GM23338 (cell line): ENCODE data around the gene RNF220. TPM values are rescaled to one million over a fixed set of nuclear protein-coding genes. Genes with fewer than 3 reads are reported as not detected.

Source experiments
- ATAC-seq: fragments of 200-7000 bp; cut with Tn5 transposase; 3 replicates; pipeline ENCODE4 v1.9.1; 2020
- DNase-seq: peaks from one replicate; pipeline ENCODE4 v3.0.0-alpha.2; 2015; ENCODE audit warnings: low spot score
- H2AFZ ChIP-seq: fragments of 200-600 bp; sonication (generic); 2 replicates; pipeline ENCODE4 v1.8.0; 2016; ENCODE audit warnings: antibody characterized with exemption, mild to moderate bottlenecking, moderate library complexity
- H3F3A ChIP-seq: fragments of 200-600 bp; sonication (generic); replicated peaks from 2 replicates; pipeline ENCODE4 v1.8.0; 2017; ENCODE audit warnings: antibody characterized with exemption, mixed run types, low read depth
- H3K27ac ChIP-seq: fragments of 200-600 bp; sonication (generic); 2 replicates; pipeline ENCODE4 v1.6.1; 2016; ENCODE audit warnings: low read depth
- H3K27me3 ChIP-seq: fragments of 200-600 bp; sonication (generic); 2 replicates; pipeline ENCODE4 v1.8.0; 2016; ENCODE audit warnings: mild to moderate bottlenecking, mixed run types, moderate library complexity; ENCODE audit not compliant: insufficient read depth
- H3K36me3 ChIP-seq: fragments of 200-600 bp; sonication (generic); 2 replicates; pipeline ENCODE4 v1.8.0; 2016; ENCODE audit warnings: mild to moderate bottlenecking; ENCODE audit not compliant: insufficient read depth
- H3K4me1 ChIP-seq: fragments of 200-600 bp; sonication (generic); 2 replicates; pipeline ENCODE4 v1.8.0; 2016; ENCODE audit warnings: mild to moderate bottlenecking, moderate library complexity; ENCODE audit not compliant: insufficient read depth
- H3K4me2 ChIP-seq: fragments of 200-600 bp; sonication (generic); 2 replicates; pipeline ENCODE4 v1.7.1; 2017; ENCODE audit warnings: mixed run types
- H3K4me3 ChIP-seq: fragments of 200-600 bp; sonication (generic); 2 replicates; pipeline ENCODE4 v1.6.1; 2016; ENCODE audit warnings: mixed run types
- H3K79me2 ChIP-seq: fragments of 200-600 bp; sonication (generic); replicated peaks from 2 replicates; pipeline ENCODE4 v1.8.0; 2017; ENCODE audit warnings: mild to moderate bottlenecking; ENCODE audit not compliant: insufficient read depth
- H3K9me2 ChIP-seq: fragments of 200-600 bp; sonication (generic); 2 replicates; pipeline ENCODE4 v1.8.0; 2017; ENCODE audit not compliant: insufficient read depth
- H4K20me1 ChIP-seq: fragments of 200-600 bp; sonication (generic); replicated peaks from 2 replicates; pipeline ENCODE4 v1.8.0; 2017; ENCODE audit warnings: mild to moderate bottlenecking; ENCODE audit not compliant: insufficient read depth
- H3K27ac Mint-ChIP-seq: 2 replicates; pipeline ENCODE4 v1.8.0; 2020; ENCODE audit warnings: inconsistent platforms, mild to moderate bottlenecking, moderate library complexity, mixed read lengths
- H3K27me3 Mint-ChIP-seq: 3 replicates; pipeline ENCODE4 v1.8.0; 2022; ENCODE audit warnings: low read depth, mild to moderate bottlenecking, moderate library complexity, mixed read lengths, inconsistent platforms; ENCODE audit not compliant: insufficient read depth, poor library complexity
- H3K36me3 Mint-ChIP-seq: 3 replicates; pipeline ENCODE4 v1.8.0; 2021; ENCODE audit warnings: low read depth, mild to moderate bottlenecking, inconsistent platforms, moderate library complexity, mixed read lengths
- H3K4me1 Mint-ChIP-seq: 3 replicates; pipeline ENCODE4 v1.8.0; 2020; ENCODE audit warnings: mild to moderate bottlenecking, inconsistent platforms, mixed read lengths
- H3K4me3 Mint-ChIP-seq: 3 replicates; pipeline ENCODE4 v1.8.0; 2021; ENCODE audit warnings: moderate library complexity, mild to moderate bottlenecking, inconsistent platforms, mixed read lengths
- H3K9me3 Mint-ChIP-seq: 3 replicates; pipeline ENCODE4 v1.8.0; 2020; ENCODE audit warnings: moderate library complexity, mild to moderate bottlenecking, inconsistent platforms, mixed read lengths
- CREB1 ChIP-seq: fragments of 250-450 bp; sonication (Bioruptor Pico); IDR thresholded peaks from 2 replicates; pipeline ENCODE4 v1.5.0; 2020; ENCODE audit warnings: low read depth, mild to moderate bottlenecking, moderate library complexity
- CTCF ChIP-seq, 2 experiments: fragments of 200-600 bp in 1 of 2; sonication (generic) in 1 of 2; conservative IDR thresholded peaks; 2 replicates each; pipeline versions ENCODE4 v1.5.1 to v1.6.1; 2016 to 2017; ENCODE audit warnings: antibody characterized with exemption in 2 of 2, low read depth in 2 of 2, mild to moderate bottlenecking in 2 of 2, moderate library complexity in 1 of 2
- ETS1 ChIP-seq: IDR thresholded peaks from 2 replicates; pipeline ENCODE4 v1.6.1; 2016; ENCODE audit warnings: antibody characterized with exemption
- EZH2 ChIP-seq: fragments of 200-600 bp; sonication (generic); IDR thresholded peaks from one replicate; pipeline ENCODE4 v1.8.0; 2017; ENCODE audit warnings: antibody characterized with exemption, mild to moderate bottlenecking, low read depth; ENCODE audit not compliant: unreplicated experiment
- EZH2phosphoT487 ChIP-seq: fragments of 200-600 bp; sonication (generic); IDR thresholded peaks from one replicate; pipeline ENCODE4 v1.8.1; 2018; ENCODE audit warnings: antibody characterized with exemption; ENCODE audit not compliant: unreplicated experiment
- JUNB ChIP-seq: IDR thresholded peaks from one replicate; pipeline ENCODE4 v1.6.1; 2016; ENCODE audit warnings: antibody characterized with exemption; ENCODE audit not compliant: unreplicated experiment
- NANOG ChIP-seq: IDR thresholded peaks from 2 replicates; pipeline ENCODE4 v1.6.1; 2016; ENCODE audit warnings: antibody characterized with exemption, borderline replicate concordance
- POLR2AphosphoS5 ChIP-seq: IDR thresholded peaks from 2 replicates; pipeline ENCODE4 v1.6.1; 2016; ENCODE audit warnings: antibody characterized with exemption, low read depth
- REST ChIP-seq: IDR thresholded peaks from one replicate; pipeline ENCODE4 v1.6.1; 2018; ENCODE audit warnings: antibody characterized with exemption; ENCODE audit not compliant: unreplicated experiment
- STAT1 ChIP-seq: IDR thresholded peaks from one replicate; pipeline ENCODE4 v1.6.1; 2016; ENCODE audit warnings: antibody characterized with exemption; ENCODE audit not compliant: unreplicated experiment
- ZNF114 ChIP-seq: fragments of 250-450 bp; sonication (Bioruptor Pico); IDR thresholded peaks from 2 replicates; pipeline ENCODE4 v1.5.0; 2020; ENCODE audit warnings: mild to moderate bottlenecking, moderate library complexity
- ZNF331 ChIP-seq: fragments of 250-450 bp; sonication (Bioruptor Pico); IDR thresholded peaks from 2 replicates; pipeline ENCODE4 v1.5.0; 2020; ENCODE audit warnings: low read depth, mild to moderate bottlenecking, moderate library complexity
- ZNF462 ChIP-seq: fragments of 250-450 bp; sonication (Bioruptor Pico); IDR thresholded peaks from 2 replicates; pipeline ENCODE4 v1.5.0; 2020; ENCODE audit warnings: mild to moderate bottlenecking, moderate library complexity
- polyA plus RNA-seq: library from polyadenylated mRNA; unstranded; fragments of >200 nt; fragmentation: Nextera tagmentation; extraction: Ambion mirVana; gene quantifications from 2 replicates; pipeline ENCODE4 v1.2.1, GENCODE V29; 2016
- total RNA-seq: library from RNA; depleted of rRNA; stranded (reverse); fragments of >200 nt; shearing (Covaris generic); gene quantifications from 2 replicates; pipeline ENCODE4 v1.2.3, GENCODE V29; 2014

RNF220 gene
- total and polyA plus RNA-seq, 2 experiments from 2014 or later: 72.8 to 168 TPM

GRCh38 chr1:44676484-44677200 lies 271.6 kb downstream of the RNF220 start:
- no peak for DNase-seq
- no peaks in the 10 kb centered on the region for H3K27me3 ChIP-seq
- H3K4me1 ChIP-seq: peaks cover 28% of the 10 kb centered on the region
- no peaks in the 10 kb centered on the region; the same call in 1 of the 2 replicates for H4K20me1 ChIP-seq
- TF ChIP-seq JUNB: no peak
- no peak for TF ChIP-seq STAT1
- no peak for TF ChIP-seq EZH2
- TF ChIP-seq ZNF462 (CRISPR knock-in tag): no peak
- no peak for TF ChIP-seq ETS1
- TF ChIP-seq EZH2phosphoT487: no peak
- no peak for TF ChIP-seq ZNF114 (CRISPR knock-in tag)
- no peak for TF ChIP-seq REST
- no peak for TF ChIP-seq CTCF (conservative IDR thresholded peaks at IDR 0.05; ENCODE audit: low read depth in 2 of 2)
- no peak for TF ChIP-seq CREB1 (CRISPR knock-in tag)
- TF ChIP-seq NANOG: no peak
- no peak for TF ChIP-seq ZNF331
- no peak for TF ChIP-seq POLR2AphosphoS5
- H3K27ac Mint-ChIP-seq: no peak overlapping the region
- no peaks in the 10 kb centered on the region for H3K9me2 ChIP-seq
- ATAC-seq: no peak
- H3K36me3 ChIP-seq: no peaks in the 10 kb centered on the region
- H3K79me2 ChIP-seq: no peaks in the 10 kb centered on the region
- no peak overlapping the region for H3K27ac ChIP-seq
- no peak overlapping the region for H2AFZ ChIP-seq
- no peaks in the 10 kb centered on the region for H3K9me3 Mint-ChIP-seq
- peaks cover 8% of the 10 kb centered on the region for H3K27me3 Mint-ChIP-seq
- no peak overlapping the region for H3K4me3 Mint-ChIP-seq
- peaks cover 21% of the 10 kb centered on the region for H3K4me1 Mint-ChIP-seq
- no peaks in the 10 kb centered on the region; the same call in 2 of the 3 replicates for H3K36me3 Mint-ChIP-seq
- peak overlapping the region; percentile 55; the same call in 1 of the 2 replicates for H3K4me2 ChIP-seq
- H3K4me3 ChIP-seq: no peak overlapping the region
- 0 out of 2 replicates have a peak, but pooled peaks cover 6% of the 10 kb centered on the region for H3F3A ChIP-seq
